Central memory CD4-positive, alpha-beta T cell (primary cell): ENCODE results near the gene ADAMTS15.

Experiments used
- DNase-seq: peaks from one replicate; pipeline ENCODE4 v3.0.0; 2022

The ADAMTS15 gene

GRCh38 chr11:130418210-130418609 lies 30.2 kb upstream of the ADAMTS15 start:
- DNase-seq, result no peak

- no peak for DNase-seq
Observed at GRCh38 chr11:130418756-130419155, 29.7 kb upstream of the ADAMTS15 start.

GRCh38 chr11:130420478-130421198 lies 27.8 kb upstream of the ADAMTS15 start:
- no peak for DNase-seq

GRCh38 chr11:130421199-130421585 lies 27.3 kb upstream of the ADAMTS15 start:
- DNase-seq, result no peak

GRCh38 chr11:130421697-130422096 lies 26.7 kb upstream of the ADAMTS15 start:
- no peak for DNase-seq

- no peak for DNase-seq
Observed at GRCh38 chr11:130422251-130422995, 26.0 kb upstream of the ADAMTS15 start.

- no peak for DNase-seq
Observed at GRCh38 chr11:130423541-130424142, 24.8 kb upstream of the ADAMTS15 start.

GRCh38 chr11:130424613-130425140 lies 23.8 kb upstream of the ADAMTS15 start:
- no peak for DNase-seq

- DNase-seq, result no peak
Observed at GRCh38 chr11:130425156-130425555, 23.3 kb upstream of the ADAMTS15 start.

GRCh38 chr11:130426223-130426836 lies 22.1 kb upstream of the ADAMTS15 start:
- DNase-seq, result no peak

GRCh38 chr11:130426837-130427341 lies 21.6 kb upstream of the ADAMTS15 start:
- DNase-seq, result no peak

- no peak for DNase-seq
Observed at GRCh38 chr11:130427581-130428315, 20.7 kb upstream of the ADAMTS15 start.

GRCh38 chr11:130428316-130429119 lies 19.9 kb upstream of the ADAMTS15 start, which contains the start of gene ADAMTS8:
Gene ADAMTS8 (minus strand): TSS chr11:130428609. CDS start chr11:130428286, 323 bp downstream.
- DNase-seq, result no peak

- no peak for DNase-seq
Observed at GRCh38 chr11:130429120-130429681, 19.2 kb upstream of the ADAMTS15 start.

GRCh38 chr11:130429983-130430382 lies 18.5 kb upstream of the ADAMTS15 start:
- no peak for DNase-seq

- DNase-seq, result peak; percentile 35
Observed at GRCh38 chr11:130431331-130431773, 17.1 kb upstream of the ADAMTS15 start.

GRCh38 chr11:130431801-130432200 lies 16.6 kb upstream of the ADAMTS15 start:
- no peak for DNase-seq

- no peak for DNase-seq
Observed at GRCh38 chr11:130433357-130433756, 15.1 kb upstream of the ADAMTS15 start.

GRCh38 chr11:130434521-130435223 lies 13.8 kb upstream of the ADAMTS15 start:
- peak; percentile 48 for DNase-seq

- no peak for DNase-seq
Observed at GRCh38 chr11:130435671-130436070, 12.8 kb upstream of the ADAMTS15 start.
